C4-2B (cell line): ENCODE results near the gene CNOT2.

ENCODE experiments used
- ZFX ChIP-seq: fragments of 450-650 bp; IDR thresholded peaks from 2 replicates; pipeline ENCODE4 v1.6.1; 2017
- TF ChIP-seq, protein P1 (sequence below): fragments of 450-650 bp; conservative IDR thresholded peaks from 2 replicates; pipeline ENCODE4 v1.5.1; 2017; ENCODE audit warnings: mild to moderate bottlenecking

DNA sequence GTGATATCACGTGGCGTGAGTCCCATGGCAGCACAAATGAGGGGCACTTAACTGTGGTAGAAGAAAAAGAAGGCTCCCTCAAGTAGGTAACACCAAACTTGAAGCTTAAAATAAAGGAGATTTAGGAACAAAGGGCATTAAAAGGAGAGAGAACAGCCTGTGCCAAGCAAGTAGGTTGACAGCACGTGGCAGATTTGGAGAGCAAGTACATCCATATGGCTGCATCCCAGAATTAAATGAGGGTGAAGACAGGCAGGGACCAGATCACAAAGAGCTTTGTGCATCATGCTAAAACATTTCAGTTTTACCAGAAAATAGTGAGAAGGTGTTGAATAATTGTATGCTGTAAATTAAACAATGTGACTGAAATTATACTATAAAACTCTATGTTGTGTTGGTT, 155.6 kb downstream of the CNOT2 start:
- TF ChIP-seq, protein P1, sequence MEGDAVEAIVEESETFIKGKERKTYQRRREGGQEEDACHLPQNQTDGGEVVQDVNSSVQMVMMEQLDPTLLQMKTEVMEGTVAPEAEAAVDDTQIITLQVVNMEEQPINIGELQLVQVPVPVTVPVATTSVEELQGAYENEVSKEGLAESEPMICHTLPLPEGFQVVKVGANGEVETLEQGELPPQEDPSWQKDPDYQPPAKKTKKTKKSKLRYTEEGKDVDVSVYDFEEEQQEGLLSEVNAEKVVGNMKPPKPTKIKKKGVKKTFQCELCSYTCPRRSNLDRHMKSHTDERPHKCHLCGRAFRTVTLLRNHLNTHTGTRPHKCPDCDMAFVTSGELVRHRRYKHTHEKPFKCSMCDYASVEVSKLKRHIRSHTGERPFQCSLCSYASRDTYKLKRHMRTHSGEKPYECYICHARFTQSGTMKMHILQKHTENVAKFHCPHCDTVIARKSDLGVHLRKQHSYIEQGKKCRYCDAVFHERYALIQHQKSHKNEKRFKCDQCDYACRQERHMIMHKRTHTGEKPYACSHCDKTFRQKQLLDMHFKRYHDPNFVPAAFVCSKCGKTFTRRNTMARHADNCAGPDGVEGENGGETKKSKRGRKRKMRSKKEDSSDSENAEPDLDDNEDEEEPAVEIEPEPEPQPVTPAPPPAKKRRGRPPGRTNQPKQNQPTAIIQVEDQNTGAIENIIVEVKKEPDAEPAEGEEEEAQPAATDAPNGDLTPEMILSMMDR: no peak
- no peak for TF ChIP-seq ZFX
